Fibroblast of pulmonary artery (primary cell): ENCODE results near the gene SNX19.

Experiments used
- DNase-seq: peaks from one replicate; pipeline ENCODE4 v3.0.0-alpha.2; 2010; ENCODE audit warnings: low read depth
- H3K4me3 ChIP-seq: replicated peaks from 2 replicates; pipeline ENCODE4 v1.5.1; 2011; ENCODE audit warnings: low read depth, mild to moderate bottlenecking, control low read depth, low read length, moderate library complexity
- TF ChIP-seq, protein P1 (sequence below): IDR thresholded peaks from 2 replicates; pipeline ENCODE4 v1.5.1; 2011; ENCODE audit warnings: mild to moderate bottlenecking, control low read depth, low read length, inconsistent platforms; ENCODE audit errors: missing control alignments

Gene SNX19

GRCh38 chr11:130868721-130869390, 47.4 kb downstream of the SNX19 start:
- no peak overlapping the region for H3K4me3 ChIP-seq
- DNase-seq: no peak
- TF ChIP-seq, protein P1, sequence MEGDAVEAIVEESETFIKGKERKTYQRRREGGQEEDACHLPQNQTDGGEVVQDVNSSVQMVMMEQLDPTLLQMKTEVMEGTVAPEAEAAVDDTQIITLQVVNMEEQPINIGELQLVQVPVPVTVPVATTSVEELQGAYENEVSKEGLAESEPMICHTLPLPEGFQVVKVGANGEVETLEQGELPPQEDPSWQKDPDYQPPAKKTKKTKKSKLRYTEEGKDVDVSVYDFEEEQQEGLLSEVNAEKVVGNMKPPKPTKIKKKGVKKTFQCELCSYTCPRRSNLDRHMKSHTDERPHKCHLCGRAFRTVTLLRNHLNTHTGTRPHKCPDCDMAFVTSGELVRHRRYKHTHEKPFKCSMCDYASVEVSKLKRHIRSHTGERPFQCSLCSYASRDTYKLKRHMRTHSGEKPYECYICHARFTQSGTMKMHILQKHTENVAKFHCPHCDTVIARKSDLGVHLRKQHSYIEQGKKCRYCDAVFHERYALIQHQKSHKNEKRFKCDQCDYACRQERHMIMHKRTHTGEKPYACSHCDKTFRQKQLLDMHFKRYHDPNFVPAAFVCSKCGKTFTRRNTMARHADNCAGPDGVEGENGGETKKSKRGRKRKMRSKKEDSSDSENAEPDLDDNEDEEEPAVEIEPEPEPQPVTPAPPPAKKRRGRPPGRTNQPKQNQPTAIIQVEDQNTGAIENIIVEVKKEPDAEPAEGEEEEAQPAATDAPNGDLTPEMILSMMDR: no peak

DNA sequence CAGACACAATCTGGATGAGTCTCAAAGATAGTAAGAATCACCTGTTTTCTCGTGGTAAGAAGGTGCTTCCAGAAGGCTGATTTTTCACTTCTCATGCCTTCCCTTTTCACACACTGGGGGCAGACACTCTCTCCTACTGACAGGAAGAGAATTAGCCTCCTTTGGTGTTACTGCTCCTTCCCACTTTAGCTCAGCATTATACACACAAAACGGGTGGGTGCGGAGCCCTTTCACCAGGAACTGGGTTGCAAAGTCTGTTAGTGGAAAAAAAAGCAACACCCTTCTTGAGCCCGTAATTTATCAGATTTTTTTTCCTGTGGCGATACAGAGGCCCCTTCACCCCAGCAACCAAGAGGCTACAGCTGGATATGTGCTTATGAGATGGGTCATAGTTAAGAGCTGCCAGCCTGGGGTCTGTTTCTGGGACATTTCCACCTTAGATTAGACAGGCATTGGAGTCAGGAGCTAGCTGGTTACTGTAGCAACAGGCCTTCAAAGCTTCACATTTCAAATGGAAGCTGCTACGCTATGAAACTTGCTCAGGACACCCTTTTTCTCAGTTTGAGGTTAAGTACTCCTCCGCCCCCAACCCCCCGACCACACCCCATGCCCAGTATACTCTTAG, 48.1 kb downstream of the SNX19 start:
- no peak overlapping the region for H3K4me3 ChIP-seq
- DNase-seq: no peak
- TF ChIP-seq, protein P1: no peak

DNA sequence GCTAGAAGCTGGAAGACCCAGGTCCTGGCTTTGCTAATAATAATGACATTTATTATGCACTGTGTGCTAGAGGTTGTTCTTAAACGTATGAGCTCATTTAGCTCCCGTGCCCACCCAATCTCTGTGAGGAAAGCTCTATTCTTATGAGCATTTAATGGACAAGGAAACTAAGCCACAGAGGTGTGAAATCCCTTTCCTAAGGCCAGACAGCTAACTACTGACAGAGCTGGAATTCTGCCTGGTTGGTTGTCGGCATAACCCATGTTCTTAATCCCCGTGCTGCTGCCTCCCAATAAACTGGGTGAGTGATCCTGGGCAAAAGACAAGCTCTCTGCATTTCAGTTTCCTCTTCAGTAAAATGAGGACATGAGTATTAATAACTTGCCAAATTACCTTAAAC, 49.4 kb downstream of the SNX19 start:
- TF ChIP-seq, protein P1: no peak
- no peak for DNase-seq
- H3K4me3 ChIP-seq: no peak overlapping the region

- TF ChIP-seq, protein P1: no peak
- DNase-seq: no peak
- no peak overlapping the region for H3K4me3 ChIP-seq
Measured at GRCh38 chr11:130865774-130866114, 50.5 kb downstream of the SNX19 start.

DNA sequence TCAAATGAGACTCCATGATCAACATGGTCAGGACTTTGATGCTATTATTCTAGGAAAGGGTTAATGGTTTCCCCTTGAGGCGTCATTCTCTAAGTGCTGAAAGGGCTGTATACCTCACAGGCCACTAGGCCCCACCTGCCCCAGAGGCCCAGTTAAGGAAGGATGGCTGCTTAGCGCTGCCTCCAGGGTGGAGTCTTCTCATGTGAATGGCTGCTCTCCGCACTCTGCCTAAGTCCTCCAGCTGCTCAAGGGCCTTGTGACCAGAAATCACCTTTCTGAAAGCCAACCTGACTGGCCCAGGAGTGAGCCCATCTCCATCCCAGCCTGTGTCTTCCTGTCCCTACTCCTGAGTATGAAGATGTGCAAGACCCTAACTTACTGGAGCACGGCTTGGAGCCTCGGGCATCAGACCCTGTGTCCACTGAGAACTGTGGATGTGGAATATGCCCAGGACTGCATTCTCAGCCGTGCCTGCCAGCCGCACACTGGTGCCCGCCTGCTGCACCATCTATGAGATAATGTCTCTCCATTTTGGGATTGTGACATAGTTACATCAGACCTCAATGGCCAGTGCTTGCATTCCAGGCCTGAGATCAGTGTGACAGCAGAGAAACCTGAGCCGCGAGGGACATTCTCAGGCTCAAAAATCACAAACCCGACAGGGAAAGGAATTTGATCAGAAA, 51.0 kb downstream of the SNX19 start:
- DNase-seq: no peak
- H3K4me3 ChIP-seq: no peak overlapping the region
- TF ChIP-seq, protein P1: no peak

- TF ChIP-seq, protein P1: peak; percentile 100
- H3K4me3 ChIP-seq: no peak overlapping the region
- DNase-seq: peak; percentile 96
Measured at GRCh38 chr11:130861902-130862860, 54.1 kb downstream of the SNX19 start.
